Calu3 (cell line): ENCODE results near the gene B9D2. TPM values are rescaled to one million over a fixed set of nuclear protein-coding genes. Genes with fewer than 3 reads are reported as not detected.
"Not testable (repeated sequence)": the region's sequence is repeated elsewhere in the genome, so short reads cannot be mapped to it uniquely, and the experiment has no call there.

ENCODE experiments used
- BruUV-seq: library from RNA; stranded (reverse); fragments of 400-500 nt; replicated peaks from 2 replicates; lab custom pipeline; 2021; lab: Mats Ljungman, UMichigan
- CTCF ChIA-PET: fragments of 300-600 bp; sonication (Branson Sonifier 250); formaldehyde crosslinking; loops from one replicate; lab custom pipeline; 2022; ENCODE audit warnings: antibody characterized with exemption; lab: Charles Lee
- DNase-seq: peaks from one replicate; pipeline ENCODE4 v3.0.0; 2022
- H3K27ac Mint-ChIP-seq: one replicate; pipeline ENCODE4 v1.8.0; 2022; ENCODE audit warnings: mixed read lengths; ENCODE audit not compliant: unreplicated experiment
- H3K27me3 Mint-ChIP-seq: one replicate; pipeline ENCODE4 v1.8.0; 2022; ENCODE audit warnings: mixed read lengths; ENCODE audit not compliant: unreplicated experiment
- H3K36me3 Mint-ChIP-seq: one replicate; pipeline ENCODE4 v1.8.0; 2022; ENCODE audit warnings: mild to moderate bottlenecking, moderate library complexity, mixed read lengths; ENCODE audit not compliant: insufficient read depth, unreplicated experiment
- H3K4me1 Mint-ChIP-seq: one replicate; pipeline ENCODE4 v1.8.0; 2022; ENCODE audit warnings: mild to moderate bottlenecking, low read depth, mixed read lengths; ENCODE audit not compliant: unreplicated experiment
- H3K4me3 Mint-ChIP-seq: one replicate; pipeline ENCODE4 v1.8.0; 2022; ENCODE audit warnings: mild to moderate bottlenecking, low read depth, moderate library complexity, mixed read lengths; ENCODE audit not compliant: unreplicated experiment
- H3K9me3 Mint-ChIP-seq: one replicate; pipeline ENCODE4 v1.8.0; 2022; ENCODE audit warnings: low read depth, mixed read lengths; ENCODE audit not compliant: unreplicated experiment
- CTCF ChIP-seq: fragments of 200-600 bp; IDR thresholded peaks from one replicate; pipeline ENCODE4 v1.8.0; 2022; ENCODE audit warnings: antibody characterized with exemption; ENCODE audit not compliant: unreplicated experiment
- intact Hi-C: fragments of 100-400 bp; cut with micrococcal nuclease; formaldehyde crosslinking; loops from one replicate; pipeline ENCODE4 v1.10.0; 2022; ENCODE audit not compliant: unreplicated experiment
- total RNA-seq: library from RNA; stranded (reverse); gene quantifications from 2 replicates; pipeline ENCODE4 v1.2.3, GENCODE V29; 2022

The B9D2 gene
- total RNA-seq, 1 experiment from 2014 or later = 6.4 TPM

- Mint-ChIP-seq H3K4me3 (no peak overlapping the region), H3K9me3 (no peaks in the 10 kb centered on the region), H3K27me3 (no peaks in the 10 kb centered on the region), H3K4me1 (peaks cover 13% of the 10 kb centered on the region), H3K27ac (no peak overlapping the region), H3K36me3 (peaks cover 11% of the 10 kb centered on the region)
- DNase-seq = no peak
- TF ChIP-seq CTCF = no peak
- intact Hi-C loops = no loop called here
- CTCF ChIA-PET = no interaction called here
- BruUV-seq = no TSS peak
These were observed 27.7 kb upstream of the B9D2 start for GRCh38 chr19:41391618-41392017.

- no peak overlapping the region for H3K27ac Mint-ChIP-seq
- peaks cover 14% of the 10 kb centered on the region for H3K36me3 Mint-ChIP-seq
- no peak for TF ChIP-seq CTCF
- DNase-seq = no peak
- no TSS peak for BruUV-seq
- CTCF ChIA-PET = interaction anchor here (0.6 kb wide), 1 partner anchor 732 kb away, joined by 5 read pairs; no protein-coding TSS in a partner anchor
- intact Hi-C loops = no loop called here
- no peak overlapping the region for H3K4me3 Mint-ChIP-seq
- H3K9me3 Mint-ChIP-seq = no peaks in the 10 kb centered on the region
- no peaks in the 10 kb centered on the region for H3K4me1 Mint-ChIP-seq
- H3K27me3 Mint-ChIP-seq = no peaks in the 10 kb centered on the region
These were observed 22.5 kb upstream of the B9D2 start for GRCh38 chr19:41386442-41386841.

GRCh38 chr19:41384351-41384750 is 20.4 kb upstream of the B9D2 start:
- H3K36me3 Mint-ChIP-seq = peaks cover 10% of the 10 kb centered on the region
- no peak for DNase-seq
- no peak for TF ChIP-seq CTCF
- H3K4me1 Mint-ChIP-seq = no peaks in the 10 kb centered on the region
- intact Hi-C loops = no loop called here
- no peaks in the 10 kb centered on the region for H3K27me3 Mint-ChIP-seq
- no TSS peak for BruUV-seq
- no peak overlapping the region for H3K4me3 Mint-ChIP-seq
- CTCF ChIA-PET = interaction anchor here (0.7 kb wide), 1 partner anchor 68 kb away, joined by 3 read pairs; no protein-coding TSS in a partner anchor
- H3K9me3 Mint-ChIP-seq = no peaks in the 10 kb centered on the region
- H3K27ac Mint-ChIP-seq = no peak overlapping the region

DNA sequence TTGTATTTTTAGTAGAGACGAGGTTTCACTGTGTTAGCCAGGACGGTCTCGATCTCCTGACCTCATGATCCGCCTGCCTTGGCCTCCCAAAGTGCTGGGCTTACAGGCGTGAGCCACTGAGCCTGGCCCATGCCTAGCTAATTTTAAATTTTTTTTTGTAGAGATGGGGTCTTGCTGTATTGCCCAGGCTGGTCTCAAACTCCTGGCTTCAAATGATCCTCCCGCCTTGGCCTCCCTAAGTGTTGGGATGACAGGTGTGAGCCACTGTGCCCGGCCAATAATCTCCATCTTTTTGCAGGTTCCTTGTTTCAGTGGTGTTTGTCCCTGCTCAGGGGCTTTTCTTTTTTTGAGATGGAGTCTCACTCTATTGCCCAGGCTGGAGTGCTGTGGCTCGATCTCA is 17.6 kb upstream of the B9D2 start:
- H3K27ac Mint-ChIP-seq = not testable (repeated sequence)

GRCh38 chr19:41377977-41378709 is 14.2 kb upstream of the B9D2 start:
- H3K27me3 Mint-ChIP-seq = no peaks in the 10 kb centered on the region
- no peaks in the 10 kb centered on the region for H3K9me3 Mint-ChIP-seq
- intact Hi-C loops = no loop called here
- peaks cover 16% of the 10 kb centered on the region for H3K36me3 Mint-ChIP-seq
- H3K27ac Mint-ChIP-seq = no peak overlapping the region
- TF ChIP-seq CTCF = no peak
- DNase-seq = no peak
- no peak overlapping the region for H3K4me3 Mint-ChIP-seq
- no TSS peak for BruUV-seq
- CTCF ChIA-PET = interaction anchor here (0.6 to 0.7 kb wide), 2 partner anchors 10 to 31 kb away, joined by 3 to 9 read pairs; no protein-coding TSS in a partner anchor
- H3K4me1 Mint-ChIP-seq = peaks cover 22% of the 10 kb centered on the region

More for the DNA sequence above, 17.6 kb upstream of the B9D2 start:
- DNase-seq, BruUV-seq, H3K27me3 Mint-ChIP-seq, intact Hi-C loops, H3K4me1 Mint-ChIP-seq, H3K4me3 Mint-ChIP-seq, H3K9me3 Mint-ChIP-seq: not testable (repeated sequence)
- H3K36me3 Mint-ChIP-seq = peaks cover 19% of the 10 kb centered on the region
- CTCF ChIA-PET = interaction anchor here (0.6 kb wide), 2 partner anchors 67 to 372 kb away, joined by 3 read pairs; no protein-coding TSS in a partner anchor
